NCI-H748 (cell line): ENCODE data around the gene SRR.

Source experiments
- DNase-seq: peaks from one replicate; lab custom pipeline; 2025; ENCODE audit not compliant: unreplicated experiment; lab: John Stamatoyannopoulos, UW

The SRR gene

DNA sequence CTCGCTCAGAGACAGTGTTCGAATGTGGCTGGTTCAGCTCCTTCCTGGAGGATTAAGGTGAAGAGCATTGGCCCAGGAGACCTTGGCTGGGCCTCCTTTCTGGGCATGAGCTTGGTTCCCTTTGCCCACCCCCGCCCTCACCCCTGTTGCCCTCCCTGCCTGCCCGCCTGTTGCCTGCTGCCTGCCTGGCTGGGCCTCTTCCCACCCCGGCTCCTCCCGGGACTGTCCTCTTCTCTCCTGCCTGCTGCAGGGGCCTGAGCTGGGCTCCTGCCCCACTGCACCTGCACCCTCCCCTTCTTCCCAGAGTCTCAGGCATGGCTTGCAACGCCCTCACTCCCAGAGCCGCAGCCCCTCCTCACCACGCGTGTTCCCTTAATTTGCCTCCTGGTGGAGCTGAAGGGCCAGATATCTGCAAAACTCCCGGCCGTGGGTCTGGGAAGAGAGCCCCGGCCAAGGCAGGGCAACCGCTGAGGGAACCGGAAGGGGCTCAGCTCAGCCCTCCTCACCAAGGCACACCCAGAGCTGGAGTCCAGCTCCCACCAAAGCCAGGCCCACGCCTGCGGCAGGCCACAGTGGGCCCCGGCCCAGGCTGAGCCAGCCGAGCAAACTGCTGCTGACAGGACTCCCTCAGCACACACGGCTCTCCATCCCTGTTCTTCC lies 65.9 kb downstream of the SRR start:
- no peak for DNase-seq

DNA sequence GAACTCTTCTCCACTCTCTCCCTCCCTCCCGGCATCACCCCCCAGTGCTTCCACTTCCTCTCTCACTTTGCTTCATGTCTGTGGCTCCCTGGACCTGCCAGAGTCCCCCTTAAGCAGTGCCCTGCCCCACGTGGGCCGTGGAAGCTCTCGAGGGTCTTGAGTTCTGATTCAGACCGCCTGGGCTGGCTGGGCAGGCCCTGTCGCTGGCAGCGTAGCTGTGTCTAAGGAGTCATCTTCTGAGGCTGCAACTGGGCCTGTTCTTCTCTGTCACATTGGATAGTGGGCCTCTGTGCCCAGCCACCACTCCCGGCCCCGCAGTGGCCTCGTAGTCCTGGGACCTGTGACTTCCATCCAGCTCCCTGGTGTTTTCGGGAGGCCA lies 66.5 kb downstream of the SRR start:
- DNase-seq, result no peak

DNA sequence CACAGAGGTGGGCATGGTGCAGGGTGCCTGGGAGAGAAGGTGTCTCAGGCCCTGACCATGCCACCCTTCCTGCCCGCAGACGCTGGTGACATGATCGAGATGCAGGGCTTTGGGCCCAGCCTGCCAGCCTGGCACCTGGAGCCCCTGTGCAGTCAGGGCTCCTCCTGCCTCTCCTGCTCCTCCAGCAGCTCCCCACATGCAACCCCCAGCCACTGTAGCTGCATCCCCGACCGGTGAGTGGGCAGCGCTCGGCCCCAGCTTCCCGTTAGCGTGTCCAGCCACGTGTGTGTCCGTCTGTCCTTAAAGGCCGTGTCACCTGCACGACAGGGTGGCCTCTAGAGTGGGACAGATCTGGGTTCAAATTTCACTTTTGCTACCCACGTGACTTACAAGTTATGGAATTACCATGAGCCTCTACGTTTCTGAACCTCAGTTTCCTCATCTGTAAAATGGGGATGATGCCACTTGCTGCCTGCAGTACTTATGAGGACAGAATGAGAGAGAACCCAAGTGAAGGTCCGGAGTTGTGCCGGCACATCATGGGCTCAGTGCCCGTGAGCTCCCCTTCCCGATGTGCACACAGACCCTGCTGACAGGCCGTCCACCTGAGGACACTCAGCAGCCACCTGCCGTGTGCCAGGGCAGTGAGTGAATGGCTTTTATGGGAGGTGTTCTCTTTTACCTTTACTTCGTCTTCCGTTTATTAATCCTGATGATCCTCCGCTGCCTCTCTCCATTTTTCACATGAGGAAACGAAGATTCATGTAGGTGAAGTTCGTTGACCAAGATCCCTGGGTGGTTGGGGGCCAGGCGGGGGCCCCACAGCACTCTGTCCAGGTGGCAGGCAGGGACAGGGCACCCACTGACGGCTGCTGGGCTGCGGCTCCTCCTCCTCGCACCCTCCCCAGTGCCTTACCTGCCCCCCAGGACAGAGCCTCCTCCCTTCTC lies 67.7 kb downstream of the SRR start:
- DNase-seq, result no peak

DNA sequence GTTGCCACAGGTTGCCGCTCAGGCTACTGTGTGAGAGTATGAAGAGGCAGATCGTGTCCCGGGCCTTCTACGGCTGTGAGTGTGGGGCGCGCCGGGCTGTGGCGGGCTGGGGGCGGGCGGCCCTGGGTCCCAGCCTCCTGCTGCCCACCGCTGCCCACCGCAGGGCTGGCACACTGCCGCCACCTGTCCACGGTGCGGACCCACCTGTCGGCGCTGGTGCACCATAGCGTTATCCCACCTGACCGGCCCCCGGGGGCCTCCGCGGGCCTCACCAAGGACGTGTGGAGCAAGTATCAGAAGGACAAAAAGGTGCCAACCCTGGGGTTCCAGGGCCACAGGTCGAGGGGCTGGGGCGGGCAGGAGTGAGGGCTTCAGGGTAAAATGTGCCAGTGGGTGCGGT lies 68.4 kb downstream of the SRR start:
- no peak for DNase-seq

DNA sequence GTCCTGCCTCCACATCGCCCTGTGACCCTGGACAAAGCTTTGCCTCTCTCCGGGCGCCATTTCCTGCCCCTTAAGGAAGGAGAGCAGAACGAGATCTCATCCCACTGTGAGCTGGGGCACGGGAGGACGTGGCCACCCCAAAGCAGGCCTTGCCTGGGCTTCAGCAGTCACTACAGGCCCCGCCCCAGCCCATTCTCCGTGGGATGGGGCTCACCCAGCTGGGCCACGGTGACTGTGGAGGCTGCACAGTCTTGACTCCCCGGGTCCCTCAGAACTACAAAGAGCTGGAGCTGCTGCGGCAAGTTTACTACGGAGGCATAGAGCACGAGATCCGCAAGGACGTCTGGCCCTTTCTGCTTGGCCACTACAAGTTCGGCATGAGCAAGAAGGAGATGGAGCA lies 68.9 kb downstream of the SRR start:
- DNase-seq, result no peak

GRCh38 chr17:2373179-2373578 lies 69.4 kb downstream of the SRR start:
- DNase-seq, result no peak
